GM18520 (cell line): Measurements from ENCODE around the gene KAZN.

Experiments
- ATAC-seq: cut with Tn5 transposase; IDR thresholded peaks from one replicate; pipeline ENCODE4 v1.9.1; 2021; ENCODE audit not compliant: unreplicated experiment

Gene KAZN

GRCh38 chr1:14844356-14844755, 245.9 kb downstream of the KAZN start:
- no peak for ATAC-seq

DNA sequence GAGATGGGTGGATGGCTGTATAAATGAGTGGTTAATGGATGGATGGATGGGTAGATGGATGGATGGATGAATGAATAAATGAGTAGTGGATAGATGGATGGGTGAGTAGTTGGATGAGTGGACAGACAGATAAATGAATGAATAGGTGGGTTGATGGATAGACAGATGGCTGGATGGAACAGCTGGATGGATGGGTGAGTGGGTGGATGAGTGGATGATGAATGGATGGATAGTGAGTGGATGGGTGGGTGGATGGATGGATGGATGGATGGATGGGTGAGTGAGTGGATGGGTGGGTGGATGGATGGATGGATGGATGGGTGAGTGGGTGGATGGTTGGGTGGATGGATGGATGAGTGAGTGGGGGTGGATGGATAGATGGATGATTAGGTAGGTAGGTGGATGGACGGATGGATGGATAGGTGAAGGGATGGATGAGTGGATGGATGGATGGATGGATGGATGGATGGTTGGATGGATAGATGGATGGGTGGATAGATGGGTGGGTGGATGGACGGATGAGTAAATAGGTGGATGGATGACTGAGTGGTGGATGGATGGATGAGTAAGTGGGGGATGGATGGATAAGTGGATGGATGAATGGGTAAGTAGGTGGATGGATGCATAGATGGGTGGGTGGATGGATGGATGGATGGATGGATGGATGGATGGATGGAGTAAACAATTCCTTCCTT, 246.6 kb downstream of the KAZN start:
- ATAC-seq = no peak

GRCh38 chr1:14845851-14846250, 247.4 kb downstream of the KAZN start:
- no peak for ATAC-seq

DNA sequence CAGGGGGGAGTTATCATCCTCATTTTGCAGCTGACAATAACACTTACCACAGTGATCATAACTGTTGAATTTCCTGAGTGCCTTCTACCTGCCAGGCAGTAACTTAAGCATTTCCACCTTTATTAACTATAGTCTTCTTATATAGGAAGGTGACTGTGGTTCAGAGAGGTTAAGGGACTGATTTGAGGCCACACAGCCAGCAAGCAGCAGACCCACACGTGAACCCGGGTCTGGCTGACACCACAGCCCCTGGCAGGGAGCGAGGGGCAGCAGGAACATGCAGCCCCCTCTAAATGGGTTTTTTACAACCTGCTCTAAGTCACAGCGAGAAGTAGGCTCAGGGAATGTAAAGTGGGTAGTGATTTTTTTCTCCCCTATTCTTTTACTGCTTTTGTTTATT, 248.2 kb downstream of the KAZN start:
- ATAC-seq = no peak

DNA sequence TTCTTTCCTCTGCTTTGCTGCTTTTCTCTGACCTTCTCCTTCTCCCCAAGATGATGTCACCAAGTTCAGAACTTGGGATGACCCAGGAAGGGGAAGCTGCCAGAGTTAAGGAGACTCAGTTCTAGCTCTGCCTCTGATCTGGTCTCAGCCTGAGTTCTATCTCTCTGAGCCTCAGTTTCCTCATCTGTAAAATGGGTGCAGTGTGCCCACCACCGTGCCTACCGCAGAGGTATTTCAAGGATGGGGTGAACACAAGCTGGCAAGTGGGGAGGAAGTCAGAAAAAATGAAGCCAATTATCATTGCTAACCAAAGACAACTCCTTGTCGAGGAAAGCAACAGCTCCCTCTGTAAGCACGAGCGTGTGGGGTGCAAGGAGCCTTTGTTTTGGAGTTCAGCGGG, 249.7 kb downstream of the KAZN start:
- ATAC-seq = no peak

DNA sequence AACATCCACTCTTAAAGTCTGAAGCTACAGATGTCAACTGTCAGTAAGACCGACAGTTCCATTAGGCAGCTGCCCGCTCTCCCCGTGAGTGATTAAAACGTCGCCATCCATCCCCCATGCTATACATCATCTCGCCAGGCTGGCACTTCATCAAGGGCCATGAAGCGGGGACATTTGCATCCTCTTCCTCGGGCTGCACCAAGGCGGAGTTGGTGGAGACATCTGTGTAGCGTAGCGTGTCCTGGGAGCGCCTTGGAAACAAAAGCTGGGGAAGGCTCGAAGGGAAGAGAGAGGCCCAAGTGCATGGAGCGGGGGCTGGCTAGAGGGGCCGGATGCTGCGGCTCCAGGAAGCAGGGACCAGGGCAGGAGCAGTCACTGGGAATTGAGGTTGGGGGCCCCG, 250.1 kb downstream of the KAZN start:
- ATAC-seq = no peak

- ATAC-seq = no peak
Measured at GRCh38 chr1:14849038-14849437, 250.6 kb downstream of the KAZN start.

DNA sequence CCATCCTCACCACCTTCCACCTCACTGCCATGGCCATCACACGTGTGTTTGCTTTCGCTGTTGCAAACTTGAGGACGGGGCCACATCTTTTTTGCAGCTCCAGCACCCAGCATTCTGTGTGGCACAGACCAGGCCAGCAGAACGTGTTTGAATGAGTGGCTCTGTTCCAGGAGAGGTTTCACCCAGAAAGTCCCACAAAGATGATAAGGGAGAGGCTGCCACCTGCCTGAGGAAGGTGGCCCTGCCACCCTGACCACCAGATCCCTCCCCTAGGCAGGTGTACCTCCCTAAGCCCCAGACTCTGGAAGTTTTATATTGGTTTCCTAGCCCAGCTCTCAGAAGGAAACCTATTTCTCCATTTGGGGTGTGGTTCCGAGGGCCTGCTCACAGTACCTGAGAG, 252.1 kb downstream of the KAZN start:
- no peak for ATAC-seq

DNA sequence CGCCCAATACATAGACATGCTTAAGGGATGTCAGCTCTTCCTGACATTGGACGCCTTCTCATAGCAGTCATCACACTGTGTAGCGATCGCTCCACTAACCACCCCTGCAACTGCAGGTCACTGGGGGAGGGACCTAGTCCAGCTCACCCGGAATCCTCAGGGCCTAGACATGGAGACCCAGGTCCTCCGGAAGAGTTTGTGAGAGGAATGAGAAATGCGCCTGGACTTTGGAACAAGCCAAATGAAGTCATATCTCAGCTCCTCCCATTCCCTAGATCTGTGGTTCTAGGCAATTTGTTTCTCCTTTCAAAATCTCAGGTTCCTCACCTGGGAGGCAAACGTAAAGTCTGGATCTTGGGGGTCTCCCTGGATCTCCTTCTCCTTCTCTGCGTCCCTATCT, 253.3 kb downstream of the KAZN start:
- no peak for ATAC-seq

GRCh38 chr1:14852291-14852690, 253.8 kb downstream of the KAZN start:
- ATAC-seq = no peak

- ATAC-seq = no peak
Measured at GRCh38 chr1:14853518-14853917, 255.0 kb downstream of the KAZN start.

GRCh38 chr1:14855268-14855667, 256.8 kb downstream of the KAZN start:
- ATAC-seq = no peak

- no peak for ATAC-seq
Measured at GRCh38 chr1:14855801-14856200, 257.3 kb downstream of the KAZN start.

DNA sequence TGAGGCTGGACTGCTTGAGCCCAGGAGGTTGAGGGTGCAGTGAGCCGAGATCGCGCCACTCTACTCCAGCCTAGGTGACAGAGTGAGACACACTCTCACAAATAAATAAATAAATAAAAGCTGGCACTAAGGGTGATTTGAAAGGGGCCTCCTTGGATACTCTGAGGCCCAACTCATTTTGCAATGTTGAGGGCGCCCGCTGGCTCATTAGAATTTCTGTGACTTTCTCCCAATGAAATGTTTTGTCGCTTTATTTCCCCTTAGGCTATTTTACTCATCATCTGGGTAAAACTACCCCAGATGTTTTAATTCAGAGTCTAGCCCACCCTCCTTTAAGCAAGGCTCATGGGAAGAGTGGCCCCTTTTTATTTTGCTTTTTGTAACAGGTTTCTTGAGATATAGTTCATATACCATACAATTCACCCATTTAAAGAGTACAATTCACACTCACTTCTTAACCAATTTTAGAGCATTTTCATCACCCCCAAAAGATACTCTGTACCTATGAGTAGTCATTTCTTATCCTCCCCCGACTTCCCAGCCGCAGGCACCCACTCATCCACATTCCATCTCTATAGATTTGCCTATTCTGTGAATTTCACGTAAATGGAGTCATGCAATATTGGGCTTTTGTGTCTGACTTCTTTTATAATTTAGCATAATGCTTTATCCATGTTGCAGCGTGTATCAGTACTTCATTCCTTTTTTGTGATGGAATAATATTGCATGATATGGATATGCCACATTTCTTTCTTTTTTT, 259.1 kb downstream of the KAZN start:
- no peak for ATAC-seq

DNA sequence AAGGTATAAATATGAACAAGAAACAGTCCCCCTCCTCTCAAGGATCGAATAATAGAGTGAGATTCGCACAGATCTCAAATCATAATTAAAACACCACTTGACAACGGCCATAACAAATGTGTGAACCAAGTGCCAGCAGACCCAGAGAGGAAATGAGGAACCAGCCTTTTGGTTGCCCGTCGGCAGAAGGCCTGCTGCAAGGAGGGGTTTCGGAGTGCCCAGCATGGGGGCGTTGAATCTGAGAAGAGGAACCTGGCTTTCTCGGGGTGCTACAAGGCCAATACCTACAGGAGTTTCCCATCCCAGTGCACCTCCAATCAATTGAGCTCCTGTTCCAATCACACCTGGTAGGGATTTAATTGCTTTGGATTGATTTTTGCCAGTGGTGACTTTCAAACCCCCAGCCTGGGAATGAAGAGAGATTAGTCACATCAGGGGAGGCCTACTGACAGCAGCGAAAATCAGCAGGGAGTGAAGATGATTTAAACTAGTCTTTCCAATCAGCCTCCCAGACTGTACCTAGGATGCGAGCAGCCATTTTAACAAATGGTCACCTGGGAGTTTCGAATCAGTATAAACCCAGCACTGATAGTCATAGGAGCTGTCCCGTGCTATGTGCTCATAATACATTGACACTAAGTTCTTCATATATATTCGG, 263.8 kb downstream of the KAZN start:
- no peak for ATAC-seq

DNA sequence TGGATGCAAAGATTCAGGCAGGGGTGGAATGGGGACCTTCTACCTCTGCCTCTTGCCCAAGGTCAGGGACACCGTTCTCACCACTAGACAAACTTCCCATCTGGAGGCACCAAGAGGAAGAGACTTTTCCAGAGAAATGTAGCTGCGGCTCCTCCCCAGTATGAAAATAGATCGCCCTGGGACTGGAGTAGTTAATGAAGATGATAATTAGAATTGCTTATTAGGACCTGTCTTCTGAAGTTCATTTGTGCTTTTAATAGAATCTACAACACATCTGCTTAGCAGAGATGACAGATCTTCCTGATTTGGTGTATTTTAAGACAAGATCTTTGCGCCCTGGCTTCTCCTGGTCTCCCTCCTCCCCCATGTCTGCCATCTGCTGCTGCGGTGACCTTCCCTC, 266.6 kb downstream of the KAZN start:
- ATAC-seq = no peak

GRCh38 chr1:14866911-14867612, 268.6 kb downstream of the KAZN start:
- ATAC-seq = no peak

- no peak for ATAC-seq
Measured at GRCh38 chr1:14869187-14869586, 270.7 kb downstream of the KAZN start.

DNA sequence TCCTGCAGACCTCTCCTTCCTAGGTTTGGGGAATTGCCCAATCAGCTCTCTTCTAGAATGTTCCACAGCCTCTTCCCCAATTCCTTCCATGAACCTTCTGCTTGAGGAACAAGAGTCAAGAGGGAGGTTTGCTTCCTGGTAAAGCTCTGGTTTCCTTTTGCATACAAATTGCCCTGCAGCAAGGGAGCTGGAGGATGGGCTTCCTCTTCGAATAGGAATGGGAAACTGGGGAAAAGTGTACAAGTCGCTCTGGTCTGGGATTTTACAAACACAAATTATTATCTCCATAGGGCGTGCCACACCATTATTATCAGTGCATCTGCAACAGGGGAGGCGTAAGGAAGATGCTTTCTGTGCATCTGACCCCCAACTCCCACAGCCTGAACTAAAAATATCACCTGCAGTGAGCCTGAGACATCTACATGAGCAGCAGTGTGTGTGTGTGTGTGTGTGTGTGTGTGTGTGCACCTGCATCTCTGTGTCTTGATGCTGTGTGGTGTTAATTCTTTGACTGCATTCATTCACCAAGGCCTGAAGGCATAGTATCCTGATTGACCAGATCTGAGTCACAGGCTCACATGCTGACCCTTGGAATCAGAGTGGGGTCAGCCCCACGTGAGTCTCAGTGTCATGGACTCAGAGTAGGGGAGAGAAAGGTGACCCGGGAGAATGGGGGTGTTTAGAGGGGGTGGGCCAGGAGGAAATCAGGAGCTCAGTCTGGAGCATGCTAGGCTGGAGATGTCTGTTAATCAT, 272.9 kb downstream of the KAZN start:
- ATAC-seq = no peak

GRCh38 chr1:14872762-14873161, 274.3 kb downstream of the KAZN start:
- no peak for ATAC-seq

GRCh38 chr1:14873677-14874076, 275.2 kb downstream of the KAZN start:
- ATAC-seq = no peak
